T-cell (primary cell): ENCODE results near the gene HS2ST1. TPM values are rescaled to one million over a fixed set of nuclear protein-coding genes. Genes with fewer than 3 reads are reported as not detected.
"Not testable (repeated sequence)": the region's sequence is repeated elsewhere in the genome, so short reads cannot be mapped to it uniquely, and the experiment has no call there.

Experiments
- ATAC-seq, 4 experiments: fragments of 200-7000 bp in 3 of 4; fragments of 150-1000 bp in 1 of 4; cut with Tn5 transposase; replicated peaks in 1 of 4; 1 replicate in 3 of 4; 2 replicates in 1 of 4; pipeline ENCODE4 v1.10.0; 2021; ENCODE audit warnings: moderate library complexity in 3 of 4, mild to moderate bottlenecking in 2 of 4, moderate number of reproducible peaks in 1 of 4
- CTCF ChIA-PET, 2 donors: fragments of 300-600 bp; sonication (Branson Sonifier 250); formaldehyde crosslinking; loops; one replicate each; lab custom pipeline; 2022; ENCODE audit warnings: antibody characterized with exemption in 2 of 2; lab: Charles Lee
- POLR2A ChIA-PET, 2 donors: fragments of 300-600 bp; sonication (Branson Sonifier 250); formaldehyde crosslinking; loops; one replicate each; lab custom pipeline; 2022; ENCODE audit warnings: antibody characterized with exemption in 2 of 2; lab: Charles Lee
- DNase-seq, 35 experiments: peaks; one replicate each; pipeline versions ENCODE4 v3.0.0 to v3.0.0-alpha.2; 2013 to 2023
- H3K27ac ChIP-seq: one replicate; pipeline ENCODE4 v1.5.1; 2013; ENCODE audit warnings: low read length
- H3K27me3 ChIP-seq, 2 experiments: replicated peaks in 1 of 2; 1 replicate in 1 of 2; 2 replicates in 1 of 2; pipeline versions ENCODE4 v1.6.1 to v1.7.0; 2013; ENCODE audit warnings: low read length in 1 of 2, mixed read lengths in 1 of 2; ENCODE audit not compliant: control insufficient read depth in 2 of 2, insufficient read depth in 2 of 2; ENCODE audit errors: extremely low read depth in 1 of 2
- H3K36me3 ChIP-seq, 2 donors: 1 replicate in 1 of 2; 2 replicates in 1 of 2; pipeline versions ENCODE4 v1.6.1 to v1.7.0; 2013; ENCODE audit warnings: low read length in 1 of 2; ENCODE audit not compliant: control insufficient read depth in 2 of 2, insufficient read depth in 1 of 2; ENCODE audit errors: extremely low read depth in 1 of 2
- H3K4me1 ChIP-seq, 2 experiments: 1 replicate in 1 of 2; 2 replicates in 1 of 2; pipeline versions ENCODE4 v1.6.1 to v1.7.0; 2013; ENCODE audit warnings: low read length in 2 of 2, mixed read lengths in 1 of 2; ENCODE audit not compliant: insufficient read depth in 2 of 2, control insufficient read depth in 1 of 2; ENCODE audit errors: extremely low read depth in 1 of 2
- H3K4me3 ChIP-seq, 2 donors: 1 replicate in 1 of 2; 2 replicates in 1 of 2; pipeline versions ENCODE4 v1.5.1 to v1.7.0; 2013; ENCODE audit warnings: mild to moderate bottlenecking in 2 of 2, low read length in 1 of 2, moderate library complexity in 1 of 2; ENCODE audit not compliant: control insufficient read depth in 1 of 2; ENCODE audit errors: extremely low read depth in 1 of 2
- H3K9me3 ChIP-seq: 2 replicates; pipeline ENCODE4 v1.7.0; 2013
- H3K27ac Mint-ChIP-seq, 2 donors: one replicate each; pipeline ENCODE4 v1.8.0; 2020 to 2021; ENCODE audit warnings: mild to moderate bottlenecking in 2 of 2, mixed read lengths in 2 of 2
- H3K27me3 Mint-ChIP-seq, 2 donors: one replicate each; pipeline ENCODE4 v1.8.0; 2021 to 2022; ENCODE audit warnings: mixed read lengths in 2 of 2
- H3K36me3 Mint-ChIP-seq: one replicate; pipeline ENCODE4 v1.8.0; 2021; ENCODE audit warnings: mixed read lengths
- H3K4me1 Mint-ChIP-seq, 3 donors: one replicate each; pipeline ENCODE4 v1.8.0; 2020 to 2022; ENCODE audit warnings: mixed read lengths in 3 of 3, mild to moderate bottlenecking in 1 of 3
- H3K4me3 Mint-ChIP-seq, 3 donors: one replicate each; pipeline ENCODE4 v1.8.0; 2020 to 2022; ENCODE audit warnings: mild to moderate bottlenecking in 3 of 3, mixed read lengths in 3 of 3, moderate library complexity in 3 of 3
- H3K9me3 Mint-ChIP-seq, 3 donors: one replicate each; pipeline ENCODE4 v1.8.0; 2020 to 2022; ENCODE audit warnings: mixed read lengths in 3 of 3
- WGBS: methylation state at CpG from one replicate; pipeline ENCODE4 v1.1.5; 2013; ENCODE audit warnings: missing lambda C conversion rate; ENCODE audit not compliant: insufficient coverage; 5-methylcytosine and 5-hydroxymethylcytosine counted together
- total RNA-seq, 35 experiments: library from RNA in 6 of 35; stranded (reverse) in 6 of 35; fragments of 120-200 nt in 1 of 35; gene quantifications; one replicate each; pipeline versions ENCODE4 v1.2.1 to v1.2.4 and lab custom pipeline; 2013 to 2026

HS2ST1 gene
- total RNA-seq, 5 donors from 2014 or later (not counting 1 experiment from before 2014, with no cell fraction given), result 10.5 to 14.0 (median 11.0) TPM

- Mint-ChIP-seq H3K4me3 (no peak overlapping the region), H3K4me1 (peaks cover 7 to 24% (median 8%) of the 10 kb centered on the region in 3 donors), H3K36me3 (peaks cover 2% of the 10 kb centered on the region), H3K9me3 (no peaks in the 10 kb centered on the region), H3K27me3 (no peaks in the 10 kb centered on the region), H3K27ac (no peak overlapping the region)
- ChIA-PET CTCF (interaction anchor here (0.5 to 0.6 kb wide), 2 partner anchors 28 to 176 kb away, joined by 3 to 4 read pairs; no protein-coding TSS in a partner anchor), POLR2A (interaction anchor here in 1 of 2 donors (0.6 kb wide), 1 partner anchor 20 kb away, joined by 7 read pairs; no protein-coding TSS in a partner anchor)
- WGBS, result no CpG with 5 or more reads among the region's 3 CpGs
- no peak overlapping the region for H3K27ac ChIP-seq
- ATAC-seq, result no peak
- no peak overlapping the region for H3K4me3 ChIP-seq
- no peaks in the 10 kb centered on the region for H3K27me3 ChIP-seq
- no peak for DNase-seq
- H3K9me3 ChIP-seq, result no peaks in the 10 kb centered on the region
- no peaks in the 10 kb centered on the region for H3K36me3 ChIP-seq
- peaks cover 0 to 2% of the 10 kb centered on the region in 2 experiments for H3K4me1 ChIP-seq
Measured at GRCh38 chr1:86953167-86953566, 38.7 kb downstream of the HS2ST1 start.

- ChIA-PET CTCF (interaction anchor here in 1 of 2 donors (0.7 kb wide), 1 partner anchor 28 kb away, joined by 5 read pairs; no protein-coding TSS in a partner anchor), POLR2A (interaction anchor here in 1 of 2 donors (0.6 kb wide), 1 partner anchor 56 kb away, joined by 3 read pairs; no protein-coding TSS in a partner anchor)
- Histone ChIP-seq H3K36me3 (no peaks in the 10 kb centered on the region), H3K4me1 (peaks cover 0 to 2% of the 10 kb centered on the region in 2 experiments), H3K27me3 (no peaks in the 10 kb centered on the region), H3K27ac (no peak overlapping the region), H3K9me3 (no peaks in the 10 kb centered on the region), H3K4me3 (no peak overlapping the region)
- no peaks in the 10 kb centered on the region for H3K27me3 Mint-ChIP-seq
- no peak for DNase-seq
- H3K4me3 Mint-ChIP-seq, result no peak overlapping the region
- H3K9me3 Mint-ChIP-seq, result no peaks in the 10 kb centered on the region
- peaks cover 8% of the 10 kb centered on the region for H3K36me3 Mint-ChIP-seq
- no peak overlapping the region for H3K27ac Mint-ChIP-seq
- ATAC-seq, result no peak
- H3K4me1 Mint-ChIP-seq, result peaks cover 0 to 19% (median 8%) of the 10 kb centered on the region in 3 donors
- no CpG with 5 or more reads among the region's 3 CpGs for WGBS
Measured at GRCh38 chr1:86955678-86956077, 41.2 kb downstream of the HS2ST1 start.

GRCh38 chr1:86956221-86956620 is 41.8 kb downstream of the HS2ST1 start:
- H3K36me3 Mint-ChIP-seq, result peaks cover 8% of the 10 kb centered on the region
- ATAC-seq (no peak), DNase-seq (no peak)
- CTCF ChIA-PET, result no interaction called here
- POLR2A ChIA-PET, result interaction anchor here (0.5 kb wide), 2 partner anchors 8 to 48 kb away, joined by 3 read pairs; no protein-coding TSS in a partner anchor
- Histone ChIP-seq H3K4me3 (no peak overlapping the region), H3K4me1 (peaks cover 0 to 2% of the 10 kb centered on the region in 2 experiments), H3K36me3 (no peaks in the 10 kb centered on the region), H3K9me3 (no peaks in the 10 kb centered on the region), H3K27ac (no peak overlapping the region), H3K27me3 (no peaks in the 10 kb centered on the region)
- no peaks in the 10 kb centered on the region for H3K9me3 Mint-ChIP-seq
- no peaks in the 10 kb centered on the region for H3K27me3 Mint-ChIP-seq
- no peak overlapping the region for H3K27ac Mint-ChIP-seq
- H3K4me1 Mint-ChIP-seq, result peaks cover 0 to 19% (median 8%) of the 10 kb centered on the region in 3 donors
- no peak overlapping the region for H3K4me3 Mint-ChIP-seq

GRCh38 chr1:86957221-86957620 is 42.8 kb downstream of the HS2ST1 start:
- ChIA-PET CTCF (interaction anchor here in 1 of 2 donors (0.7 to 1.2 kb wide), 2 partner anchors 9 to 62 kb away, joined by 3 to 4 read pairs; no protein-coding TSS in a partner anchor), POLR2A (interaction anchor here in 1 of 2 donors (0.9 kb wide), 1 partner anchor 39 kb away, joined by 7 read pairs; no protein-coding TSS in a partner anchor)
- Histone ChIP-seq H3K36me3 (no peaks in the 10 kb centered on the region), H3K4me1 (peaks cover 0 to 2% of the 10 kb centered on the region in 2 experiments), H3K4me3 (no peak overlapping the region), H3K27ac (no peak overlapping the region), H3K9me3 (no peaks in the 10 kb centered on the region), H3K27me3 (no peaks in the 10 kb centered on the region)
- H3K27ac Mint-ChIP-seq, result no peak overlapping the region
- H3K36me3 Mint-ChIP-seq, result peaks cover 8% of the 10 kb centered on the region
- DNase-seq, result no peak
- peaks cover 0 to 19% (median 8%) of the 10 kb centered on the region in 3 donors for H3K4me1 Mint-ChIP-seq
- H3K27me3 Mint-ChIP-seq, result no peaks in the 10 kb centered on the region
- no peak overlapping the region for H3K4me3 Mint-ChIP-seq
- no peaks in the 10 kb centered on the region for H3K9me3 Mint-ChIP-seq
- ATAC-seq, result no peak

GRCh38 chr1:86960548-86960947 is 46.1 kb downstream of the HS2ST1 start:
- no peak for DNase-seq
- no peaks in the 10 kb centered on the region for H3K36me3 ChIP-seq
- Mint-ChIP-seq H3K27ac (no peak overlapping the region), H3K4me1 (peaks cover 0 to 4% (median 4%) of the 10 kb centered on the region in 3 donors), H3K36me3 (peaks cover 8% of the 10 kb centered on the region), H3K9me3 (no peaks in the 10 kb centered on the region), H3K27me3 (no peaks in the 10 kb centered on the region), H3K4me3 (no peak overlapping the region)
- no peaks in the 10 kb centered on the region for H3K4me1 ChIP-seq
- H3K4me3 ChIP-seq, result no peak overlapping the region
- POLR2A ChIA-PET, result no interaction called here
- ATAC-seq, result no peak
- no peaks in the 10 kb centered on the region for H3K9me3 ChIP-seq
- no peaks in the 10 kb centered on the region for H3K27me3 ChIP-seq
- CTCF ChIA-PET, result interaction anchor here in 1 of 2 donors (0.9 kb wide), 1 partner anchor 111 kb away, joined by 5 read pairs; no protein-coding TSS in a partner anchor
- no peak overlapping the region for H3K27ac ChIP-seq

GRCh38 chr1:86963841-86964240 is 49.4 kb downstream of the HS2ST1 start:
- H3K4me3 ChIP-seq, H3K27me3 ChIP-seq, H3K36me3 Mint-ChIP-seq, H3K4me1 ChIP-seq, DNase-seq, H3K27me3 Mint-ChIP-seq, H3K4me1 Mint-ChIP-seq, H3K9me3 Mint-ChIP-seq, POLR2A ChIA-PET, H3K4me3 Mint-ChIP-seq, ATAC-seq, H3K27ac Mint-ChIP-seq, H3K27ac ChIP-seq, H3K9me3 ChIP-seq, H3K36me3 ChIP-seq: not testable (repeated sequence)
- 99% methylated on average over 14 of the region's 36 CpGs for WGBS
- CTCF ChIA-PET, result interaction anchor here (0.8 kb wide), 2 partner anchors 130 kb away, joined by 3 to 4 read pairs; no protein-coding TSS in a partner anchor
